GM23338 (cell line): ENCODE data around the gene ATP9A. TPM values are rescaled to one million over a fixed set of nuclear protein-coding genes. Genes with fewer than 3 reads are reported as not detected.

Source experiments
- ATAC-seq: fragments of 200-7000 bp; cut with Tn5 transposase; 3 replicates; pipeline ENCODE4 v1.9.1; 2020
- DNase-seq: peaks from one replicate; pipeline ENCODE4 v3.0.0-alpha.2; 2015; ENCODE audit warnings: low spot score
- H2AFZ ChIP-seq: fragments of 200-600 bp; sonication (generic); 2 replicates; pipeline ENCODE4 v1.8.0; 2016; ENCODE audit warnings: antibody characterized with exemption, mild to moderate bottlenecking, moderate library complexity
- H3F3A ChIP-seq: fragments of 200-600 bp; sonication (generic); replicated peaks from 2 replicates; pipeline ENCODE4 v1.8.0; 2017; ENCODE audit warnings: antibody characterized with exemption, mixed run types, low read depth
- H3K27ac ChIP-seq: fragments of 200-600 bp; sonication (generic); 2 replicates; pipeline ENCODE4 v1.6.1; 2016; ENCODE audit warnings: low read depth
- H3K27me3 ChIP-seq: fragments of 200-600 bp; sonication (generic); 2 replicates; pipeline ENCODE4 v1.8.0; 2016; ENCODE audit warnings: mild to moderate bottlenecking, mixed run types, moderate library complexity; ENCODE audit not compliant: insufficient read depth
- H3K36me3 ChIP-seq: fragments of 200-600 bp; sonication (generic); 2 replicates; pipeline ENCODE4 v1.8.0; 2016; ENCODE audit warnings: mild to moderate bottlenecking; ENCODE audit not compliant: insufficient read depth
- H3K4me1 ChIP-seq: fragments of 200-600 bp; sonication (generic); 2 replicates; pipeline ENCODE4 v1.8.0; 2016; ENCODE audit warnings: mild to moderate bottlenecking, moderate library complexity; ENCODE audit not compliant: insufficient read depth
- H3K4me2 ChIP-seq: fragments of 200-600 bp; sonication (generic); 2 replicates; pipeline ENCODE4 v1.7.1; 2017; ENCODE audit warnings: mixed run types
- H3K4me3 ChIP-seq: fragments of 200-600 bp; sonication (generic); 2 replicates; pipeline ENCODE4 v1.6.1; 2016; ENCODE audit warnings: mixed run types
- H3K79me2 ChIP-seq: fragments of 200-600 bp; sonication (generic); replicated peaks from 2 replicates; pipeline ENCODE4 v1.8.0; 2017; ENCODE audit warnings: mild to moderate bottlenecking; ENCODE audit not compliant: insufficient read depth
- H3K9me2 ChIP-seq: fragments of 200-600 bp; sonication (generic); 2 replicates; pipeline ENCODE4 v1.8.0; 2017; ENCODE audit not compliant: insufficient read depth
- H4K20me1 ChIP-seq: fragments of 200-600 bp; sonication (generic); replicated peaks from 2 replicates; pipeline ENCODE4 v1.8.0; 2017; ENCODE audit warnings: mild to moderate bottlenecking; ENCODE audit not compliant: insufficient read depth
- H3K27ac Mint-ChIP-seq: 2 replicates; pipeline ENCODE4 v1.8.0; 2020; ENCODE audit warnings: inconsistent platforms, mild to moderate bottlenecking, moderate library complexity, mixed read lengths
- H3K27me3 Mint-ChIP-seq: 3 replicates; pipeline ENCODE4 v1.8.0; 2022; ENCODE audit warnings: low read depth, mild to moderate bottlenecking, moderate library complexity, mixed read lengths, inconsistent platforms; ENCODE audit not compliant: insufficient read depth, poor library complexity
- H3K36me3 Mint-ChIP-seq: 3 replicates; pipeline ENCODE4 v1.8.0; 2021; ENCODE audit warnings: low read depth, mild to moderate bottlenecking, inconsistent platforms, moderate library complexity, mixed read lengths
- H3K4me1 Mint-ChIP-seq: 3 replicates; pipeline ENCODE4 v1.8.0; 2020; ENCODE audit warnings: mild to moderate bottlenecking, inconsistent platforms, mixed read lengths
- H3K4me3 Mint-ChIP-seq: 3 replicates; pipeline ENCODE4 v1.8.0; 2021; ENCODE audit warnings: moderate library complexity, mild to moderate bottlenecking, inconsistent platforms, mixed read lengths
- H3K9me3 Mint-ChIP-seq: 3 replicates; pipeline ENCODE4 v1.8.0; 2020; ENCODE audit warnings: moderate library complexity, mild to moderate bottlenecking, inconsistent platforms, mixed read lengths
- CREB1 ChIP-seq: fragments of 250-450 bp; sonication (Bioruptor Pico); IDR thresholded peaks from 2 replicates; pipeline ENCODE4 v1.5.0; 2020; ENCODE audit warnings: low read depth, mild to moderate bottlenecking, moderate library complexity
- EZH2 ChIP-seq: fragments of 200-600 bp; sonication (generic); IDR thresholded peaks from one replicate; pipeline ENCODE4 v1.8.0; 2017; ENCODE audit warnings: antibody characterized with exemption, mild to moderate bottlenecking, low read depth; ENCODE audit not compliant: unreplicated experiment
- EZH2phosphoT487 ChIP-seq: fragments of 200-600 bp; sonication (generic); IDR thresholded peaks from one replicate; pipeline ENCODE4 v1.8.1; 2018; ENCODE audit warnings: antibody characterized with exemption; ENCODE audit not compliant: unreplicated experiment
- JUNB ChIP-seq: IDR thresholded peaks from one replicate; pipeline ENCODE4 v1.6.1; 2016; ENCODE audit warnings: antibody characterized with exemption; ENCODE audit not compliant: unreplicated experiment
- NANOG ChIP-seq: IDR thresholded peaks from 2 replicates; pipeline ENCODE4 v1.6.1; 2016; ENCODE audit warnings: antibody characterized with exemption, borderline replicate concordance
- POLR2AphosphoS5 ChIP-seq: IDR thresholded peaks from 2 replicates; pipeline ENCODE4 v1.6.1; 2016; ENCODE audit warnings: antibody characterized with exemption, low read depth
- STAT1 ChIP-seq: IDR thresholded peaks from one replicate; pipeline ENCODE4 v1.6.1; 2016; ENCODE audit warnings: antibody characterized with exemption; ENCODE audit not compliant: unreplicated experiment
- ZNF114 ChIP-seq: fragments of 250-450 bp; sonication (Bioruptor Pico); IDR thresholded peaks from 2 replicates; pipeline ENCODE4 v1.5.0; 2020; ENCODE audit warnings: mild to moderate bottlenecking, moderate library complexity
- ZNF331 ChIP-seq: fragments of 250-450 bp; sonication (Bioruptor Pico); IDR thresholded peaks from 2 replicates; pipeline ENCODE4 v1.5.0; 2020; ENCODE audit warnings: low read depth, mild to moderate bottlenecking, moderate library complexity
- polyA plus RNA-seq: library from polyadenylated mRNA; unstranded; fragments of >200 nt; fragmentation: Nextera tagmentation; extraction: Ambion mirVana; gene quantifications from 2 replicates; pipeline ENCODE4 v1.2.1, GENCODE V29; 2016
- total RNA-seq: library from RNA; depleted of rRNA; stranded (reverse); fragments of >200 nt; shearing (Covaris generic); gene quantifications from 2 replicates; pipeline ENCODE4 v1.2.3, GENCODE V29; 2014
- TF ChIP-seq, protein P1 (sequence below), 2 experiments: fragments of 200-600 bp in 1 of 2; sonication (generic) in 1 of 2; conservative IDR thresholded peaks; 2 replicates each; pipeline versions ENCODE4 v1.5.1 to v1.6.1; 2016 to 2017; ENCODE audit warnings: antibody characterized with exemption in 2 of 2, low read depth in 2 of 2, mild to moderate bottlenecking in 2 of 2, moderate library complexity in 1 of 2
- TF ChIP-seq, protein P2 (sequence below): IDR thresholded peaks from one replicate; pipeline ENCODE4 v1.6.1; 2018; ENCODE audit warnings: antibody characterized with exemption; ENCODE audit not compliant: unreplicated experiment
- TF ChIP-seq, protein P3 (sequence below): IDR thresholded peaks from 2 replicates; pipeline ENCODE4 v1.6.1; 2016; ENCODE audit warnings: antibody characterized with exemption
- TF ChIP-seq, protein P4 (sequence below): fragments of 250-450 bp; sonication (Bioruptor Pico); IDR thresholded peaks from 2 replicates; pipeline ENCODE4 v1.5.0; 2020; ENCODE audit warnings: mild to moderate bottlenecking, moderate library complexity

Gene ATP9A
- total and polyA plus RNA-seq, 2 experiments from 2014 or later: 0.94 to 5.9 TPM

- Histone ChIP-seq H3K27ac (no peak overlapping the region), H3K4me2 (no peak overlapping the region), H4K20me1 (no peaks in the 10 kb centered on the region), H3K27me3 (no peaks in the 10 kb centered on the region), H3K4me1 (peaks cover 24% of the 10 kb centered on the region), H2AFZ (no peak overlapping the region), H3K9me2 (no peaks in the 10 kb centered on the region), H3F3A (no peaks in the 10 kb centered on the region), H3K36me3 (no peaks in the 10 kb centered on the region), H3K4me3 (no peak overlapping the region), H3K79me2 (no peaks in the 10 kb centered on the region)
- no peak for DNase-seq
- Mint-ChIP-seq H3K27ac (peak overlapping the region; percentile 69; the same call in 1 of the 2 replicates), H3K27me3 (peaks cover 3% of the 10 kb centered on the region), H3K9me3 (no peaks in the 10 kb centered on the region), H3K36me3 (peaks cover 3% of the 10 kb centered on the region; the same call in 1 of the 3 replicates), H3K4me3 (no peak overlapping the region), H3K4me1 (peaks cover 39% of the 10 kb centered on the region)
- TF ChIP-seq, protein P1, sequence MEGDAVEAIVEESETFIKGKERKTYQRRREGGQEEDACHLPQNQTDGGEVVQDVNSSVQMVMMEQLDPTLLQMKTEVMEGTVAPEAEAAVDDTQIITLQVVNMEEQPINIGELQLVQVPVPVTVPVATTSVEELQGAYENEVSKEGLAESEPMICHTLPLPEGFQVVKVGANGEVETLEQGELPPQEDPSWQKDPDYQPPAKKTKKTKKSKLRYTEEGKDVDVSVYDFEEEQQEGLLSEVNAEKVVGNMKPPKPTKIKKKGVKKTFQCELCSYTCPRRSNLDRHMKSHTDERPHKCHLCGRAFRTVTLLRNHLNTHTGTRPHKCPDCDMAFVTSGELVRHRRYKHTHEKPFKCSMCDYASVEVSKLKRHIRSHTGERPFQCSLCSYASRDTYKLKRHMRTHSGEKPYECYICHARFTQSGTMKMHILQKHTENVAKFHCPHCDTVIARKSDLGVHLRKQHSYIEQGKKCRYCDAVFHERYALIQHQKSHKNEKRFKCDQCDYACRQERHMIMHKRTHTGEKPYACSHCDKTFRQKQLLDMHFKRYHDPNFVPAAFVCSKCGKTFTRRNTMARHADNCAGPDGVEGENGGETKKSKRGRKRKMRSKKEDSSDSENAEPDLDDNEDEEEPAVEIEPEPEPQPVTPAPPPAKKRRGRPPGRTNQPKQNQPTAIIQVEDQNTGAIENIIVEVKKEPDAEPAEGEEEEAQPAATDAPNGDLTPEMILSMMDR (conservative IDR thresholded peaks at IDR 0.05; ENCODE audit: low read depth in 2 of 2): no peak
- TF ChIP-seq, protein P2, sequence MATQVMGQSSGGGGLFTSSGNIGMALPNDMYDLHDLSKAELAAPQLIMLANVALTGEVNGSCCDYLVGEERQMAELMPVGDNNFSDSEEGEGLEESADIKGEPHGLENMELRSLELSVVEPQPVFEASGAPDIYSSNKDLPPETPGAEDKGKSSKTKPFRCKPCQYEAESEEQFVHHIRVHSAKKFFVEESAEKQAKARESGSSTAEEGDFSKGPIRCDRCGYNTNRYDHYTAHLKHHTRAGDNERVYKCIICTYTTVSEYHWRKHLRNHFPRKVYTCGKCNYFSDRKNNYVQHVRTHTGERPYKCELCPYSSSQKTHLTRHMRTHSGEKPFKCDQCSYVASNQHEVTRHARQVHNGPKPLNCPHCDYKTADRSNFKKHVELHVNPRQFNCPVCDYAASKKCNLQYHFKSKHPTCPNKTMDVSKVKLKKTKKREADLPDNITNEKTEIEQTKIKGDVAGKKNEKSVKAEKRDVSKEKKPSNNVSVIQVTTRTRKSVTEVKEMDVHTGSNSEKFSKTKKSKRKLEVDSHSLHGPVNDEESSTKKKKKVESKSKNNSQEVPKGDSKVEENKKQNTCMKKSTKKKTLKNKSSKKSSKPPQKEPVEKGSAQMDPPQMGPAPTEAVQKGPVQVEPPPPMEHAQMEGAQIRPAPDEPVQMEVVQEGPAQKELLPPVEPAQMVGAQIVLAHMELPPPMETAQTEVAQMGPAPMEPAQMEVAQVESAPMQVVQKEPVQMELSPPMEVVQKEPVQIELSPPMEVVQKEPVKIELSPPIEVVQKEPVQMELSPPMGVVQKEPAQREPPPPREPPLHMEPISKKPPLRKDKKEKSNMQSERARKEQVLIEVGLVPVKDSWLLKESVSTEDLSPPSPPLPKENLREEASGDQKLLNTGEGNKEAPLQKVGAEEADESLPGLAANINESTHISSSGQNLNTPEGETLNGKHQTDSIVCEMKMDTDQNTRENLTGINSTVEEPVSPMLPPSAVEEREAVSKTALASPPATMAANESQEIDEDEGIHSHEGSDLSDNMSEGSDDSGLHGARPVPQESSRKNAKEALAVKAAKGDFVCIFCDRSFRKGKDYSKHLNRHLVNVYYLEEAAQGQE: no peak
- no peak for TF ChIP-seq CREB1 (CRISPR knock-in tag)
- no peak for TF ChIP-seq EZH2
- TF ChIP-seq NANOG: no peak
- no peak for TF ChIP-seq ZNF114 (CRISPR knock-in tag)
- TF ChIP-seq JUNB: no peak
- no peak for TF ChIP-seq STAT1
- no peak for TF ChIP-seq POLR2AphosphoS5
- TF ChIP-seq, protein P3, sequence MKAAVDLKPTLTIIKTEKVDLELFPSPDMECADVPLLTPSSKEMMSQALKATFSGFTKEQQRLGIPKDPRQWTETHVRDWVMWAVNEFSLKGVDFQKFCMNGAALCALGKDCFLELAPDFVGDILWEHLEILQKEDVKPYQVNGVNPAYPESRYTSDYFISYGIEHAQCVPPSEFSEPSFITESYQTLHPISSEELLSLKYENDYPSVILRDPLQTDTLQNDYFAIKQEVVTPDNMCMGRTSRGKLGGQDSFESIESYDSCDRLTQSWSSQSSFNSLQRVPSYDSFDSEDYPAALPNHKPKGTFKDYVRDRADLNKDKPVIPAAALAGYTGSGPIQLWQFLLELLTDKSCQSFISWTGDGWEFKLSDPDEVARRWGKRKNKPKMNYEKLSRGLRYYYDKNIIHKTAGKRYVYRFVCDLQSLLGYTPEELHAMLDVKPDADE: no peak
- TF ChIP-seq EZH2phosphoT487: no peak
- no peak for TF ChIP-seq ZNF331
- TF ChIP-seq, protein P4, sequence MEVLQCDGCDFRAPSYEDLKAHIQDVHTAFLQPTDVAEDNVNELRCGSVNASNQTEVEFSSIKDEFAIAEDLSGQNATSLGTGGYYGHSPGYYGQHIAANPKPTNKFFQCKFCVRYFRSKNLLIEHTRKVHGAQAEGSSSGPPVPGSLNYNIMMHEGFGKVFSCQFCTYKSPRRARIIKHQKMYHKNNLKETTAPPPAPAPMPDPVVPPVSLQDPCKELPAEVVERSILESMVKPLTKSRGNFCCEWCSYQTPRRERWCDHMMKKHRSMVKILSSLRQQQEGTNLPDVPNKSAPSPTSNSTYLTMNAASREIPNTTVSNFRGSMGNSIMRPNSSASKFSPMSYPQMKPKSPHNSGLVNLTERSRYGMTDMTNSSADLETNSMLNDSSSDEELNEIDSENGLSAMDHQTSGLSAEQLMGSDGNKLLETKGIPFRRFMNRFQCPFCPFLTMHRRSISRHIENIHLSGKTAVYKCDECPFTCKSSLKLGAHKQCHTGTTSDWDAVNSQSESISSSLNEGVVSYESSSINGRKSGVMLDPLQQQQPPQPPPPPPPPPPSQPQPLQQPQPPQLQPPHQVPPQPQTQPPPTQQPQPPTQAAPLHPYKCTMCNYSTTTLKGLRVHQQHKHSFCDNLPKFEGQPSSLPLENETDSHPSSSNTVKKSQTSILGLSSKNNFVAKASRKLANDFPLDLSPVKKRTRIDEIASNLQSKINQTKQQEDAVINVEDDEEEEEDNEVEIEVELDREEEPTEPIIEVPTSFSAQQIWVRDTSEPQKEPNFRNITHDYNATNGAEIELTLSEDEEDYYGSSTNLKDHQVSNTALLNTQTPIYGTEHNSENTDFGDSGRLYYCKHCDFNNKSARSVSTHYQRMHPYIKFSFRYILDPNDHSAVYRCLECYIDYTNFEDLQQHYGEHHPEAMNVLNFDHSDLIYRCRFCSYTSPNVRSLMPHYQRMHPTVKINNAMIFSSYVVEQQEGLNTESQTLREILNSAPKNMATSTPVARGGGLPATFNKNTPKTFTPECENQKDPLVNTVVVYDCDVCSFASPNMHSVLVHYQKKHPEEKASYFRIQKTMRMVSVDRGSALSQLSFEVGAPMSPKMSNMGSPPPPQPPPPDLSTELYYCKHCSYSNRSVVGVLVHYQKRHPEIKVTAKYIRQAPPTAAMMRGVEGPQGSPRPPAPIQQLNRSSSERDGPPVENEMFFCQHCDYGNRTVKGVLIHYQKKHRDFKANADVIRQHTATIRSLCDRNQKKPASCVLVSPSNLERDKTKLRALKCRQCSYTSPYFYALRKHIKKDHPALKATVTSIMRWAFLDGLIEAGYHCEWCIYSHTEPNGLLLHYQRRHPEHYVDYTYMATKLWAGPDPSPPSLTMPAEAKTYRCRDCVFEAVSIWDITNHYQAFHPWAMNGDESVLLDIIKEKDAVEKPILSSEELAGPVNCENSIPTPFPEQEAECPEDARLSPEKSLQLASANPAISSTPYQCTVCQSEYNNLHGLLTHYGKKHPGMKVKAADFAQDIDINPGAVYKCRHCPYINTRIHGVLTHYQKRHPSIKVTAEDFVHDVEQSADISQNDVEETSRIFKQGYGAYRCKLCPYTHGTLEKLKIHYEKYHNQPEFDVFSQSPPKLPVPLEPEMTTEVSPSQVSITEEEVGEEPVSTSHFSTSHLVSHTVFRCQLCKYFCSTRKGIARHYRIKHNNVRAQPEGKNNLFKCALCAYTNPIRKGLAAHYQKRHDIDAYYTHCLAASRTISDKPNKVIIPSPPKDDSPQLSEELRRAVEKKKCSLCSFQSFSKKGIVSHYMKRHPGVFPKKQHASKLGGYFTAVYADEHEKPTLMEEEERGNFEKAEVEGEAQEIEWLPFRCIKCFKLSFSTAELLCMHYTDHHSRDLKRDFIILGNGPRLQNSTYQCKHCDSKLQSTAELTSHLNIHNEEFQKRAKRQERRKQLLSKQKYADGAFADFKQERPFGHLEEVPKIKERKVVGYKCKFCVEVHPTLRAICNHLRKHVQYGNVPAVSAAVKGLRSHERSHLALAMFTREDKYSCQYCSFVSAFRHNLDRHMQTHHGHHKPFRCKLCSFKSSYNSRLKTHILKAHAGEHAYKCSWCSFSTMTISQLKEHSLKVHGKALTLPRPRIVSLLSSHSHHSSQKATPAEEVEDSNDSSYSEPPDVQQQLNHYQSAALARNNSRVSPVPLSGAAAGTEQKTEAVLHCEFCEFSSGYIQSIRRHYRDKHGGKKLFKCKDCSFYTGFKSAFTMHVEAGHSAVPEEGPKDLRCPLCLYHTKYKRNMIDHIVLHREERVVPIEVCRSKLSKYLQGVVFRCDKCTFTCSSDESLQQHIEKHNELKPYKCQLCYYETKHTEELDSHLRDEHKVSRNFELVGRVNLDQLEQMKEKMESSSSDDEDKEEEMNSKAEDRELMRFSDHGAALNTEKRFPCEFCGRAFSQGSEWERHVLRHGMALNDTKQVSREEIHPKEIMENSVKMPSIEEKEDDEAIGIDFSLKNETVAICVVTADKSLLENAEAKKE (CRISPR knock-in tag): no peak
- ATAC-seq: no peak
Measured at GRCh38 chr20:51692806-51693400, 75.3 kb downstream of the ATP9A start.
